Hepatocyte (in vitro differentiated cells): ENCODE data around the gene DNAH7. TPM values are rescaled to one million over a fixed set of nuclear protein-coding genes. Genes with fewer than 3 reads are reported as not detected.

Source experiments
- DNase-seq: peaks from one replicate; pipeline ENCODE4 v3.0.0-alpha.2; 2016; ENCODE audit warnings: low spot score
- H2AFZ ChIP-seq: fragments of 200-600 bp; sonication (generic); 2 replicates; pipeline ENCODE4 v1.6.0; 2016; ENCODE audit warnings: antibody characterized with exemption, mild to moderate bottlenecking
- H3K27ac ChIP-seq: fragments of 200-600 bp; sonication (generic); 2 replicates; pipeline ENCODE4 v1.5.1; 2016; ENCODE audit warnings: mild to moderate bottlenecking
- H3K27me3 ChIP-seq: fragments of 200-600 bp; sonication (generic); 2 replicates; pipeline ENCODE4 v1.6.1; 2016
- H3K36me3 ChIP-seq: fragments of 200-600 bp; sonication (generic); replicated peaks from 2 replicates; pipeline ENCODE4 v1.5.1; 2016; ENCODE audit warnings: low read depth; ENCODE audit not compliant: insufficient read depth
- H3K4me1 ChIP-seq: fragments of 200-600 bp; sonication (generic); 2 replicates; pipeline ENCODE4 v1.5.1; 2016; ENCODE audit warnings: mild to moderate bottlenecking, moderate library complexity; ENCODE audit not compliant: insufficient read depth
- H3K4me2 ChIP-seq: fragments of 200-600 bp; sonication (generic); 2 replicates; pipeline ENCODE4 v1.6.0; 2016
- H3K4me3 ChIP-seq: fragments of 200-600 bp; sonication (generic); 2 replicates; pipeline ENCODE4 v1.5.1; 2016; ENCODE audit warnings: mild to moderate bottlenecking
- H3K79me2 ChIP-seq: fragments of 200-600 bp; sonication (generic); 2 replicates; pipeline ENCODE4 v1.6.0; 2017; ENCODE audit warnings: mild to moderate bottlenecking
- H3K9me2 ChIP-seq: fragments of 200-600 bp; sonication (generic); replicated peaks from 2 replicates; pipeline ENCODE4 v1.6.0; 2017; ENCODE audit warnings: mild to moderate bottlenecking; ENCODE audit not compliant: insufficient read depth
- H3K9me3 ChIP-seq: fragments of 200-600 bp; sonication (generic); 2 replicates; pipeline ENCODE4 v1.5.1; 2016; ENCODE audit warnings: low read depth, mild to moderate bottlenecking
- H4K20me1 ChIP-seq: fragments of 200-600 bp; sonication (generic); 2 replicates; pipeline ENCODE4 v1.6.0; 2016; ENCODE audit warnings: mild to moderate bottlenecking; ENCODE audit not compliant: insufficient read depth, poor library complexity, severe bottlenecking
- EZH2 ChIP-seq: fragments of 200-600 bp; sonication (generic); IDR thresholded peaks from 2 replicates; pipeline ENCODE4 v1.6.1; 2016; ENCODE audit warnings: antibody characterized with exemption, mild to moderate bottlenecking, borderline replicate concordance
- EZH2phosphoT487 ChIP-seq: fragments of 200-600 bp; sonication (generic); IDR thresholded peaks from one replicate; pipeline ENCODE4 v1.6.1; 2018; ENCODE audit warnings: antibody characterized with exemption, mild to moderate bottlenecking, low read depth, moderate library complexity; ENCODE audit not compliant: unreplicated experiment, severe bottlenecking
- WGBS: methylation state at CpG from one replicate; pipeline ENCODE4 v1.1.6; 2016; ENCODE audit warnings: low lambda C conversion rate; ENCODE audit errors: missing lambda C conversion rate; 5-methylcytosine and 5-hydroxymethylcytosine counted together
- polyA plus RNA-seq: library from polyadenylated mRNA; unstranded; fragments of >200 nt; fragmentation: Nextera tagmentation; extraction: Ambion mirVana; gene quantifications from 2 replicates; pipeline ENCODE4 v1.2.1, GENCODE V29; 2016
- total RNA-seq: library from RNA; depleted of rRNA; stranded (reverse); fragments of >200 nt; gene quantifications from 2 replicates; pipeline ENCODE4 v1.2.3, GENCODE V29; 2014
- TF ChIP-seq, protein P1 (sequence below): fragments of 200-600 bp; sonication (generic); IDR thresholded peaks from 2 replicates; pipeline ENCODE4 v1.5.1; 2016; ENCODE audit warnings: antibody characterized with exemption, mild to moderate bottlenecking; ENCODE audit not compliant: poor library complexity

DNAH7 gene
- total and polyA plus RNA-seq, 2 experiments from 2014 or later: 0.29 to 1.2 TPM

- 90% methylated on average over 2 of the region's 2 CpGs for WGBS
Observed at GRCh38 chr2:195891081-195891480, 177.6 kb downstream of the DNAH7 start.

DNA sequence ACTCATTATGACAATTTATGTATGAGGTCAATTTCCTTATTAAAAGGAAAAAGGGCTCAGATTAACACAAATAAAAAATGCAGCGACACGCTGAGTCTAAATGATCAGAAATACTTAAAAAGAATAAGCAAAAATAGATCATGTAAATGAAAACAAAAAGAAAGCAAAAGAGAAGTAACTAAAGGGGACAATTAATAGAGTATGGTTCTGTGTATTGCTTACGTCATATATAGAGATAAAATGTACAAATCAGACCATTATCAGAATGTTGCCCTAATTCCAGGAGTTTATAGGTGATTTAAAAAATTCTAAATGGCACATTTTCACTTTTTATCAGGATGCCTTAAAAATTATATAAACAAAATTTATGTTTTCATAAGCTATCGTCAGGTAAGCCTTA is 189.5 kb downstream of the DNAH7 start:
- H3K9me2 ChIP-seq: no peaks in the 10 kb centered on the region
- H3K4me3 ChIP-seq: no peak overlapping the region
- no peak overlapping the region for H2AFZ ChIP-seq
- H3K27ac ChIP-seq: no peak overlapping the region
- 93% methylated on average over 4 of the region's 4 CpGs for WGBS
- H3K4me1 ChIP-seq: no peaks in the 10 kb centered on the region
- H4K20me1 ChIP-seq: no peaks in the 10 kb centered on the region
- H3K36me3 ChIP-seq: no peaks in the 10 kb centered on the region
- DNase-seq: no peak
- H3K79me2 ChIP-seq: no peaks in the 10 kb centered on the region
- H3K9me3 ChIP-seq: no peaks in the 10 kb centered on the region
- H3K4me2 ChIP-seq: no peak overlapping the region
- no peaks in the 10 kb centered on the region for H3K27me3 ChIP-seq
- TF ChIP-seq EZH2phosphoT487 (no peak), EZH2 (no peak)
- TF ChIP-seq, protein P1, sequence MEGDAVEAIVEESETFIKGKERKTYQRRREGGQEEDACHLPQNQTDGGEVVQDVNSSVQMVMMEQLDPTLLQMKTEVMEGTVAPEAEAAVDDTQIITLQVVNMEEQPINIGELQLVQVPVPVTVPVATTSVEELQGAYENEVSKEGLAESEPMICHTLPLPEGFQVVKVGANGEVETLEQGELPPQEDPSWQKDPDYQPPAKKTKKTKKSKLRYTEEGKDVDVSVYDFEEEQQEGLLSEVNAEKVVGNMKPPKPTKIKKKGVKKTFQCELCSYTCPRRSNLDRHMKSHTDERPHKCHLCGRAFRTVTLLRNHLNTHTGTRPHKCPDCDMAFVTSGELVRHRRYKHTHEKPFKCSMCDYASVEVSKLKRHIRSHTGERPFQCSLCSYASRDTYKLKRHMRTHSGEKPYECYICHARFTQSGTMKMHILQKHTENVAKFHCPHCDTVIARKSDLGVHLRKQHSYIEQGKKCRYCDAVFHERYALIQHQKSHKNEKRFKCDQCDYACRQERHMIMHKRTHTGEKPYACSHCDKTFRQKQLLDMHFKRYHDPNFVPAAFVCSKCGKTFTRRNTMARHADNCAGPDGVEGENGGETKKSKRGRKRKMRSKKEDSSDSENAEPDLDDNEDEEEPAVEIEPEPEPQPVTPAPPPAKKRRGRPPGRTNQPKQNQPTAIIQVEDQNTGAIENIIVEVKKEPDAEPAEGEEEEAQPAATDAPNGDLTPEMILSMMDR: no peak

More at GRCh38 chr2:195891081-195891480, 177.6 kb downstream of the DNAH7 start:
- no peaks in the 10 kb centered on the region for H3K27me3 ChIP-seq
- H3K27ac ChIP-seq: no peak overlapping the region
- H4K20me1 ChIP-seq: no peaks in the 10 kb centered on the region
- no peaks in the 10 kb centered on the region for H3K4me1 ChIP-seq
- H3K4me2 ChIP-seq: no peak overlapping the region
- no peak overlapping the region for H3K4me3 ChIP-seq
- no peaks in the 10 kb centered on the region for H3K79me2 ChIP-seq
- H2AFZ ChIP-seq: no peak overlapping the region
- TF ChIP-seq EZH2 (no peak), EZH2phosphoT487 (no peak)
- TF ChIP-seq, protein P1: no peak
- no peaks in the 10 kb centered on the region for H3K9me3 ChIP-seq
- no peak for DNase-seq
- no peaks in the 10 kb centered on the region for H3K36me3 ChIP-seq
- H3K9me2 ChIP-seq: no peaks in the 10 kb centered on the region

- Histone ChIP-seq H3K27ac (no peak overlapping the region), H3K4me2 (no peak overlapping the region), H3K4me1 (no peaks in the 10 kb centered on the region), H3K27me3 (no peaks in the 10 kb centered on the region), H3K79me2 (no peaks in the 10 kb centered on the region), H3K9me3 (no peaks in the 10 kb centered on the region), H3K9me2 (no peaks in the 10 kb centered on the region), H4K20me1 (no peaks in the 10 kb centered on the region), H3K36me3 (no peaks in the 10 kb centered on the region), H2AFZ (no peak overlapping the region), H3K4me3 (no peak overlapping the region)
- 94% methylated on average over 4 of the region's 4 CpGs for WGBS
- no peak for DNase-seq
- TF ChIP-seq, protein P1: no peak
- TF ChIP-seq EZH2: no peak
- no peak for TF ChIP-seq EZH2phosphoT487
Observed at GRCh38 chr2:195871326-195871725, 197.3 kb downstream of the DNAH7 start.

DNA sequence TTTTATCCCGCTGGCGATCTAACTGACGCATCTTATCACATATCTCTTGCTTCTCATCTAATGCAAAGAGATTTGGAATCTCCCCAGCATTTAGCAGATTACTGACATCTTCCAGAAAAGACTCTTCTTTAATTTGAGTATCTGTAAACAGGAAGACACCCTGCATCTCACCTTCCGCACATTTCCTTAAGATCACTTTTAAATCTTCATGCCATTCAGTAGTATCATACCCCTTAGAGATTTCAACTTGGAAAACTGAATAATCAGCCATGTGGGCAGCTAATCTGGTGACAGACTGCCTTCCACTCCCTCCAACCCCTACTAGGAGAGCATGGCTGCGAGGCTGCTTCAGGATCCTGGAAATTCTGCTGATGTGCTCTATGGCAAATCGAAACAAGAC is 204.3 kb downstream of the DNAH7 start:
- Histone ChIP-seq H4K20me1 (no peaks in the 10 kb centered on the region), H3K9me3 (no peaks in the 10 kb centered on the region), H3K4me3 (no peak overlapping the region), H3K9me2 (no peaks in the 10 kb centered on the region), H3K4me2 (no peak overlapping the region), H2AFZ (no peak overlapping the region), H3K27ac (no peak overlapping the region), H3K79me2 (no peaks in the 10 kb centered on the region), H3K4me1 (no peaks in the 10 kb centered on the region), H3K27me3 (no peaks in the 10 kb centered on the region), H3K36me3 (no peaks in the 10 kb centered on the region)
- 91% methylated on average over 6 of the region's 6 CpGs for WGBS
- DNase-seq: no peak
- TF ChIP-seq, protein P1: no peak
- TF ChIP-seq EZH2 (no peak), EZH2phosphoT487 (no peak)
